Small intestine (tissue), 7 donors: ENCODE data around the gene SYTL2. TPM values are rescaled to one million over a fixed set of nuclear protein-coding genes. Genes with fewer than 3 reads are reported as not detected.

Experiments
- DNase-seq, 2 donors: peaks; one replicate each; pipeline versions ENCODE4 v3.0.0 to v3.0.0-alpha.2; 2013
- FAIRE-seq: peaks from 2 replicates; lab custom pipeline; 2012; peaks lifted over from hg19 to GRCh38; lab: Jason Lieb, UNC
- H3K27ac ChIP-seq, 3 donors: one replicate each; pipeline ENCODE4 v1.5.1; 2013; ENCODE audit warnings: low read length in 2 of 3, mild to moderate bottlenecking in 2 of 3, control low read depth in 1 of 3, inconsistent platforms in 1 of 3, low read depth in 1 of 3, moderate library complexity in 1 of 3
- H3K27me3 ChIP-seq, 3 donors: one replicate each; pipeline ENCODE4 v1.6.1; 2013; ENCODE audit warnings: low read length in 3 of 3, inconsistent platforms in 1 of 3; ENCODE audit not compliant: control insufficient read depth in 3 of 3, insufficient read depth in 3 of 3
- H3K36me3 ChIP-seq, 3 donors: one replicate each; pipeline ENCODE4 v1.6.1; 2013; ENCODE audit warnings: low read length in 3 of 3, inconsistent platforms in 1 of 3, low read depth in 1 of 3, mild to moderate bottlenecking in 1 of 3, moderate library complexity in 1 of 3; ENCODE audit not compliant: control insufficient read depth in 3 of 3, insufficient read depth in 2 of 3
- H3K4me1 ChIP-seq, 3 donors: one replicate each; pipeline ENCODE4 v1.6.1; 2013; ENCODE audit warnings: low read length in 2 of 3, inconsistent platforms in 1 of 3, low read depth in 1 of 3, mild to moderate bottlenecking in 1 of 3, moderate library complexity in 1 of 3; ENCODE audit not compliant: control insufficient read depth in 3 of 3, insufficient read depth in 2 of 3
- H3K4me3 ChIP-seq, 3 donors: one replicate each; pipeline ENCODE4 v1.5.1; 2013; ENCODE audit warnings: low read length in 3 of 3, control low read depth in 1 of 3, inconsistent platforms in 1 of 3, low read depth in 1 of 3, mild to moderate bottlenecking in 1 of 3, moderate library complexity in 1 of 3
- H3K9me3 ChIP-seq, 2 donors: one replicate each; pipeline ENCODE4 v1.6.1; 2013; ENCODE audit warnings: low read depth in 1 of 2, low read length in 1 of 2; ENCODE audit not compliant: control insufficient read depth in 2 of 2, insufficient read depth in 1 of 2
- WGBS, 3 donors: extraction: QIAGEN DNeasy Blood & Tissue Kit; methylation state at CpG; one replicate each; pipeline ENCODE4 v1.1.7; 2013; 5-methylcytosine and 5-hydroxymethylcytosine counted together
- polyA plus RNA-seq, 4 donors: library from polyadenylated mRNA; stranded (reverse) in 3 of 4; unstranded in 1 of 4; fragments of 200-250 nt in 3 of 4; fragments of 120-200 nt in 1 of 4; gene quantifications; one replicate each; pipeline versions ENCODE4 v1.2.1 to v1.2.3, GENCODE V29; 2013
- donor health status: healthy with polysubstance abuse.
- donor health status: control.
- donor health status: control.
- donor health status: Bipolar disorder and iron deficiency.
- donor health status: healthy.

Gene SYTL2
- polyA plus RNA-seq, 4 donors, result 12.9 to 60.1 (median 16.0) TPM

DNA sequence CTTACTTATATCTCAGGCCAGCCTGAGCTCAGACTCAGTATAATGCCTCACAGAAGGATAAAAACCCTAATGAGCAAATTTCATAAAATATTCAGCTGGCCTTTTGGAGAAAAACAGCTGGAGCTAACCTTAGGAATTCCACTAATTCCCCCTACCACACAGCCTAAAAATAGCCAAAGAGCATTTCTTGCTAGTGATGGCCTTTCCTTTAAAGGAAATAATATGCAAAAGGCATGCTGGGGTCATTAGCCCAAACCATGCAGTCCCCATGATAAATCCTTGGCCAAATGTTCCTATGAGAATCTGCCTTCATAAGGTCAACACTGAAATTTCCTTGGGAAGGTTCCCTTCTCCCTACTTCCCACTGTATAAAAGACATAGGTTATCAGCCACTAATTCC is 38.2 kb downstream of the SYTL2 start:
- peak overlapping the region in 1 of 3 donors; percentile 62 for H3K27ac ChIP-seq
- H3K4me1 ChIP-seq, result peaks cover 6 to 28% (median 8%) of the 10 kb centered on the region in 3 donors
- H3K27me3 ChIP-seq, result no peaks in the 10 kb centered on the region
- H3K36me3 ChIP-seq, result no peaks in the 10 kb centered on the region
- FAIRE-seq (no peak), DNase-seq (no peak)
- peaks cover 0 to 15% of the 10 kb centered on the region in 2 donors for H3K9me3 ChIP-seq
- no peak overlapping the region for H3K4me3 ChIP-seq

DNA sequence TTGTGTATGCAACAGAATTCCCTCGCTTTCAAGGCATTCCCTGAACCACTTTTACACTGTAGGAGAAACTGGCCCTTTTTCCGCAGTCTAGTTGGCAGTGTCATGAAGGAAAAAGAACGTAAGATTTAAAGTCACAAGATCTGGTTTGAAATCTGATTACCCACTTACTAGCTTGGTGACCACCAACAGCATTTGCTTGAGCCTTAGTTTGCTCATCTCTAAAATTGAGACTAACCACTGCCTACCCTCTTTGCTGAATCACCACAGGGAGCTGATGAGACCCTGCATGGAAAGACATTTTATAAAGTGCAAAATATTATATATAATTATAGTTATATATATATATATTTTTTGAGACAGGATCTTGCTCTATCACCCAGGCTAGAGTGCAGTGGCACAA is 39.4 kb downstream of the SYTL2 start:
- Histone ChIP-seq H3K36me3 (no peaks in the 10 kb centered on the region), H3K27me3 (no peaks in the 10 kb centered on the region), H3K4me3 (no peak overlapping the region), H3K27ac (peak overlapping the region in 1 of 3 donors; percentile 64), H3K9me3 (peaks cover 0 to 15% of the 10 kb centered on the region in 2 donors), H3K4me1 (peaks cover 0 to 20% (median 6%) of the 10 kb centered on the region in 3 donors)
- FAIRE-seq (no peak), DNase-seq (no peak)
- 82 to 94% (median 89%) methylated on average over 3 of the region's 3 CpGs for WGBS, 3 donors

DNA sequence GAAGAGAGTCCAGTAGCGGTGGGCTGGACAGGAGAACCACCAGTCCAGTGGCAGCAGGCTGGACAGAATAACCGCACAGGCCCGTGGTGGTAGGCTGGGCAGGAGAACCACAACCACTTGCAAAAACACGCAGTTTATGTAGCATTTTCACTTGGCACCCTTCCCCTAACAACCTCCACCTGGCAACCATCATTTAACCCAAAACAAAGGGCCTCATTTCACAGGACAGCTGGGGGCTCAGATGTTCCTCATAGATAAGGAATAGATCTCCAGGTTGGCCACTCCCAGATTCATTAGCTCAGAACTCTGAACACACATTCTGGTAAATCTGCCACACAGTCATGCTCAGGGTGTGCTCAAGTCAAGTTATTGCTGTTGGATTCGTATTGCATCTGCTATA is 41.2 kb downstream of the SYTL2 start:
- Histone ChIP-seq H3K9me3 (peaks cover 0 to 9% of the 10 kb centered on the region in 2 donors), H3K4me1 (peaks cover 2 to 17% (median 3%) of the 10 kb centered on the region in 3 donors), H3K27ac (no peak overlapping the region), H3K4me3 (no peak overlapping the region), H3K36me3 (no peaks in the 10 kb centered on the region), H3K27me3 (no peaks in the 10 kb centered on the region)
- DNase-seq (no peak), FAIRE-seq (no peak)
- 87 to 90% (median 89%) methylated on average over 5 of the region's 5 CpGs for WGBS, 3 donors

DNA sequence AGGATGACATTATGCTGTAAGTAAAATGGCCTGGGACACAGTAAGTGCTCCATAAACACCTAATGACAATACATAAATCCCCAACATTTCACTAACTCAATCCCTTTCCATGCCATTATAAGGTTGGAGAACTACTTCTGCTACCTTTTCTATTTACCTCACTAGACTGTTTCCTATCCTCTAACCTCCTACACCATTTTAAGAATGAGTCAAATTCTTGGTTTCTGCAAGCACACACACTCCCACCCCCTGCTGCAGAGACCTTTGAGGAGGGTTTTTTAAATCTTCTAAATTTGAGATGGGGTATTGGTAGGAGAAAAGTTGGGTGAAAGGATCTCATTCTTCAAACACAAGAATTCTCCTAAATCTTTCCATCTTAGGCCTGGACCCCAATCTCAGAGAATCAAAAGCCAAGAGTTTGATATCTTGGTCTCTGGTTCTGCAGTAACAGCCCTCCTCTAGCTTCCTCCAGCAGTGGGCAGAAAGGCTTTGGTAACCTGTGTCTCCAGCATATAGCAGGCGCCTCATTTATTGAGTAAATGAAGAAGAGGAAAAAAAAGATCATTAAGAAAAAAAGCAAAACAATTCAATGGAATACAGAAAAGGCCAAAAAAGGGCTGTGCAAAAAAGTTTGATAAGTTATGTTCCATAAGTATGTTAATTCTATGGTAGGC is 42.3 kb downstream of the SYTL2 start:
- Histone ChIP-seq H3K36me3 (no peaks in the 10 kb centered on the region), H3K9me3 (peaks cover 0 to 9% of the 10 kb centered on the region in 2 donors), H3K4me1 (peaks cover 2 to 10% (median 3%) of the 10 kb centered on the region in 3 donors), H3K27me3 (no peaks in the 10 kb centered on the region), H3K27ac (no peak overlapping the region), H3K4me3 (no peak overlapping the region)
- no peak for FAIRE-seq
- no peak for DNase-seq
- 86 to 96% (median 95%) methylated on average over 1 of the region's 1 CpG for WGBS, 3 donors

DNA sequence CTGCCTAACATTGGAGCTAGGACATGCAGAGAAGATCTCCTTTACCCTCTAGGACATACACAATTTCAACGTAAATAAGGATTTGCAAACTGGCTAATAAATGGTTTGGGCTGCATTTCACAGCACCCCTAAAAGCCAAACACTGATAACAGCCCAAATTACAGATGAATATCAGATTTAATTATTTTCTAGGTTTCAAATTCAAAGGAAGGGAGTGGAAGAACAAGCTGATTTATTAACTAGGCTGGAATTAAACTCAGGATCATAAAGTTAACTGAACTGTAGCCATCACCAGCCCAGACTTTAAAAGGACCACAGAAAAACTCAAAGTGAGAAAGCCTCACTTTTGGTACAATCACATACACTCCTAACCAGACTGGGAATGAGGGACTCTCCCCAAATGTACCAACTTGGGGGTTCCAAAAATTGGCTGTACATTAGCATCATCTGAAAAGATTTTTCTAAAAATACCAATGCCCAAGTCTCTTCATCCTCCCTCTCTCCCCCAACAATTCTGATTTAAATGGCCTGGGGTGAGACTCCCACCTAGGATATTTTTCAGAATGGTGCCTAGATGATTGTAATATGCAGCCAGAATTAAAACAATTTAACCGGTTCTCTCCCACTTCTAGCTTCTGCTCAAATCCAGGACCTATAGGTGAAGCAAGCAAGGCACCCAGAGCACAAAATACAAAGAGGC is 43.5 kb downstream of the SYTL2 start:
- H3K27me3 ChIP-seq, result no peaks in the 10 kb centered on the region
- peaks cover 0 to 9% of the 10 kb centered on the region in 2 donors for H3K9me3 ChIP-seq
- no peak overlapping the region for H3K4me3 ChIP-seq
- peaks cover 2 to 6% (median 3%) of the 10 kb centered on the region in 3 donors for H3K4me1 ChIP-seq
- FAIRE-seq (no peak), DNase-seq (no peak)
- 31 to 60% (median 45%) methylated on average over 2 of the region's 2 CpGs for WGBS, 3 donors
- no peaks in the 10 kb centered on the region for H3K36me3 ChIP-seq
- no peak overlapping the region for H3K27ac ChIP-seq

DNA sequence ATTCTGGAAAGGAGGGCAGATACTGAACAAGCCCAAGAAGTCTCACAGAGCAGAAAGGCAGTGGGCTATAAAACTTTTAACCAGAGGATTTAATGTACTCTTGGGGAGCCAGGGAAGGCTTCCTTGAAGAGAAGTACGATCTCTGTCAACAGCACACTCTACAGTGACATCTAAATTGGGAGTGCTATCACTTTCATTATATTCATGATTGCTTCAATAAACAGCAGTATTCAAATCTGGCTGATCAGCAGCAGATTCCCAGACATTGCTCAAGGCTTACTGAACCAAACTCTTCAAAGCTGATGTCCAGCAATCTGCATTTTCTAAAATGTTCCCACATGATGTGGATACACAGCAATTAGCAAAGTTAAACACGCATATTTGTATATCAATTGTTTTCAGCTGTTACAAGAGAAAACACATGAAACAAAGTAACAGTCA is 44.2 kb downstream of the SYTL2 start:
- Histone ChIP-seq H3K27ac (peak overlapping the region in 1 of 3 donors; percentile 2), H3K27me3 (no peaks in the 10 kb centered on the region), H3K36me3 (no peaks in the 10 kb centered on the region), H3K4me3 (no peak overlapping the region), H3K9me3 (peaks cover 0 to 9% of the 10 kb centered on the region in 2 donors), H3K4me1 (peaks cover 2 to 6% (median 3%) of the 10 kb centered on the region in 3 donors)
- 19 to 39% (median 29%) methylated on average over 2 of the region's 2 CpGs for WGBS, 3 donors
- DNase-seq (no peak), FAIRE-seq (no peak)

DNA sequence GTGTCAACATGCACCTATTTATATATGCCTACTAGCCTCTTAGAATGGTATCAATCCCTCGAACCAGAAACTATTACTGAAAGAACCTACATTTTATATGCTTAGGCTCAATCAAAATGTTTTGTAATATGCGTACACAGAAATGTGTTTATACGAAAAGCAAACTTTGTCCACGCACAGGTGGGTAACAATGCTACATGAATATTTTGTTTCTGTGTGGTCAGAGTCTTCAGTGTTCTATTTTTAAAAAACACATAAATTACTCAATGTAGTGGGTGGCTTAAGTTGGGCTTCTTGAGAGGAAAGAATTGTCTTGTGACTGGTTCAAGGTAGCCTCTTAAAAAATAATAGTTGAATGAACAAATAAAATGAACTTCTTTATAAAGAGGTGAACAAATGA is 46.1 kb downstream of the SYTL2 start:
- no peaks in the 10 kb centered on the region for H3K36me3 ChIP-seq
- H3K27me3 ChIP-seq, result no peaks in the 10 kb centered on the region
- no peak for FAIRE-seq
- H3K4me1 ChIP-seq, result peaks cover 2 to 6% (median 3%) of the 10 kb centered on the region in 3 donors
- H3K4me3 ChIP-seq, result no peak overlapping the region
- DNase-seq, result no peak
- H3K27ac ChIP-seq, result no peak overlapping the region
- 88 to 94% (median 90%) methylated on average over 4 of the region's 4 CpGs for WGBS, 3 donors
- H3K9me3 ChIP-seq, result peaks cover 0 to 7% of the 10 kb centered on the region in 2 donors

DNA sequence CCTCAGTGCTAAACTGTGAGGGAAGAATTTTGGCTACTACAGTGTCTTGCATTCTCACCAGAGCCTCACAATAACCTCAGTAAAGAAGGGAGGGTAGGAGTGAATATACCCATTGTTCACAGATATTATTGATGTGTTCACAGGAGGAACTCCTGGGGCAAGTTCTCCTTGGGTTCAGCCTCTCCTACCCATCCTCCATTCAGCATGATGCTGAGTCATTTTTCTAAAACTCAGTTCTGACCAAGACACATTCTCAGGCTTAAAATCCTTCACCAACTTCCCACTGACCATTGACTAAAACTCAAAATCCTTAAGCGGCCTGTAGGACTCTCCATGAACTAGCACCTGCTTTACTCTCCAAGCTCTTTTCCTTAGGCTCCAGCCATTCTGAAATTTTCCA is 48.7 kb downstream of the SYTL2 start:
- Histone ChIP-seq H3K27me3 (no peaks in the 10 kb centered on the region), H3K4me3 (no peak overlapping the region), H3K36me3 (no peaks in the 10 kb centered on the region), H3K4me1 (peaks cover 0 to 6% (median 3%) of the 10 kb centered on the region in 3 donors), H3K9me3 (no peaks in the 10 kb centered on the region), H3K27ac (no peak overlapping the region)
- FAIRE-seq (no peak), DNase-seq (no peak)
- 92 to 96% (median 95%) methylated on average over 1 of the region's 1 CpG for WGBS, 3 donors
